AG04449 (cell line): Measurements from ENCODE around the gene MS4A10.

Experiments used
- CTCF ChIA-PET: fragments of 350-600 bp; formaldehyde crosslinking; extraction: SDS; loops from one replicate; lab custom pipeline; 2021; ENCODE audit warnings: antibody characterized with exemption; lab: Yijun Ruan, JAX
- POLR2A ChIA-PET: fragments of 400-600, 350-600 bp; formaldehyde crosslinking; extraction: SDS; loops from one replicate; lab custom pipeline; 2020; ENCODE audit warnings: antibody characterized with exemption, inconsistent platforms; lab: Yijun Ruan, JAX
- DNase-seq: peaks from one replicate; pipeline ENCODE4 v3.0.0-alpha.2; 2010; ENCODE audit warnings: low read depth, low spot score
- H3K4me3 ChIP-seq: 2 replicates; pipeline ENCODE4 v1.5.1; 2011; ENCODE audit warnings: low read depth, mild to moderate bottlenecking, control low read depth, low read length
- CTCF ChIP-seq: IDR thresholded peaks from one replicate; pipeline ENCODE4 v1.5.1; 2011; ENCODE audit warnings: mild to moderate bottlenecking, moderate library complexity, low read length, control low read depth, inconsistent platforms; ENCODE audit not compliant: insufficient read depth; ENCODE audit errors: missing control alignments

Gene MS4A10

GRCh38 chr11:60775420-60775961 lies 9.6 kb upstream of the MS4A10 start:
- peak; percentile 75 for TF ChIP-seq CTCF
- CTCF ChIA-PET = interaction anchor here (0.6 to 9.6 kb wide), 24 partner anchors 9 to 658 kb away, joined by 3 to 105 read pairs (median 4); partner anchors contain the start of genes MS4A10 and PRPF19
- peak; percentile 60 for DNase-seq
- POLR2A ChIA-PET = no interaction called here
- no peak overlapping the region for H3K4me3 ChIP-seq

GRCh38 chr11:60776167-60776566 lies 9.0 kb upstream of the MS4A10 start:
- POLR2A ChIA-PET = no interaction called here
- DNase-seq = no peak

GRCh38 chr11:60777106-60777505 lies 8.0 kb upstream of the MS4A10 start:
- H3K4me3 ChIP-seq = no peak overlapping the region
- CTCF ChIA-PET = interaction anchor here (0.8 to 9.6 kb wide), 15 partner anchors 9 to 410 kb away, joined by 3 to 105 read pairs (median 7); partner anchors contain the start of gene PRPF19
- no peak for DNase-seq
- POLR2A ChIA-PET = no interaction called here
- no peak for TF ChIP-seq CTCF

More at GRCh38 chr11:60776167-60776566, 9.0 kb upstream of the MS4A10 start:
- no peak for TF ChIP-seq CTCF
- no peak overlapping the region for H3K4me3 ChIP-seq
- CTCF ChIA-PET = interaction anchor here (0.9 to 9.6 kb wide), 21 partner anchors 8 to 658 kb away, joined by 3 to 105 read pairs (median 7); partner anchors contain the start of genes MS4A10 and PRPF19

GRCh38 chr11:60777572-60777971 lies 7.6 kb upstream of the MS4A10 start:
- TF ChIP-seq CTCF = no peak
- POLR2A ChIA-PET = no interaction called here
- CTCF ChIA-PET = interaction anchor here (0.8 to 9.6 kb wide), 13 partner anchors 9 to 393 kb away, joined by 3 to 105 read pairs (median 7); partner anchors contain the start of gene PRPF19
- H3K4me3 ChIP-seq = no peak overlapping the region
- DNase-seq = peak; percentile 62

GRCh38 chr11:60780065-60780464 lies 5.1 kb upstream of the MS4A10 start:
- no peak overlapping the region for H3K4me3 ChIP-seq
- CTCF ChIA-PET = interaction anchor here (0.8 to 9.6 kb wide), 6 partner anchors 16 to 407 kb away, joined by 3 to 105 read pairs (median 45); no protein-coding TSS in a partner anchor
- DNase-seq = no peak
- POLR2A ChIA-PET = no interaction called here
- no peak for TF ChIP-seq CTCF

- ChIA-PET CTCF (interaction anchor here (0.8 to 9.6 kb wide), 5 partner anchors 16 to 406 kb away, joined by 3 to 105 read pairs (median 80); no protein-coding TSS in a partner anchor), POLR2A (no interaction called here)
- H3K4me3 ChIP-seq = no peak overlapping the region
- no peak for DNase-seq
- no peak for TF ChIP-seq CTCF
Observed at GRCh38 chr11:60780774-60781173, 4.4 kb upstream of the MS4A10 start.
